ENCODE data around the gene LUC7L2. TPM values are rescaled to one million over a fixed set of nuclear protein-coding genes. Genes with fewer than 3 reads are reported as not detected.
"Not testable (repeated sequence)": the region's sequence is repeated elsewhere in the genome, so short reads cannot be mapped to it uniquely, and the experiment has no call there.

LUC7L2 gene, protein sequence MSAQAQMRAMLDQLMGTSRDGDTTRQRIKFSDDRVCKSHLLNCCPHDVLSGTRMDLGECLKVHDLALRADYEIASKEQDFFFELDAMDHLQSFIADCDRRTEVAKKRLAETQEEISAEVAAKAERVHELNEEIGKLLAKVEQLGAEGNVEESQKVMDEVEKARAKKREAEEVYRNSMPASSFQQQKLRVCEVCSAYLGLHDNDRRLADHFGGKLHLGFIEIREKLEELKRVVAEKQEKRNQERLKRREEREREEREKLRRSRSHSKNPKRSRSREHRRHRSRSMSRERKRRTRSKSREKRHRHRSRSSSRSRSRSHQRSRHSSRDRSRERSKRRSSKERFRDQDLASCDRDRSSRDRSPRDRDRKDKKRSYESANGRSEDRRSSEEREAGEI
- 100 to 1,000 TPM; 187 to 190 TPM for total RNA-seq
- total RNA-seq, result 32.9 to 57.8 reads per million in 2 donors

DNA sequence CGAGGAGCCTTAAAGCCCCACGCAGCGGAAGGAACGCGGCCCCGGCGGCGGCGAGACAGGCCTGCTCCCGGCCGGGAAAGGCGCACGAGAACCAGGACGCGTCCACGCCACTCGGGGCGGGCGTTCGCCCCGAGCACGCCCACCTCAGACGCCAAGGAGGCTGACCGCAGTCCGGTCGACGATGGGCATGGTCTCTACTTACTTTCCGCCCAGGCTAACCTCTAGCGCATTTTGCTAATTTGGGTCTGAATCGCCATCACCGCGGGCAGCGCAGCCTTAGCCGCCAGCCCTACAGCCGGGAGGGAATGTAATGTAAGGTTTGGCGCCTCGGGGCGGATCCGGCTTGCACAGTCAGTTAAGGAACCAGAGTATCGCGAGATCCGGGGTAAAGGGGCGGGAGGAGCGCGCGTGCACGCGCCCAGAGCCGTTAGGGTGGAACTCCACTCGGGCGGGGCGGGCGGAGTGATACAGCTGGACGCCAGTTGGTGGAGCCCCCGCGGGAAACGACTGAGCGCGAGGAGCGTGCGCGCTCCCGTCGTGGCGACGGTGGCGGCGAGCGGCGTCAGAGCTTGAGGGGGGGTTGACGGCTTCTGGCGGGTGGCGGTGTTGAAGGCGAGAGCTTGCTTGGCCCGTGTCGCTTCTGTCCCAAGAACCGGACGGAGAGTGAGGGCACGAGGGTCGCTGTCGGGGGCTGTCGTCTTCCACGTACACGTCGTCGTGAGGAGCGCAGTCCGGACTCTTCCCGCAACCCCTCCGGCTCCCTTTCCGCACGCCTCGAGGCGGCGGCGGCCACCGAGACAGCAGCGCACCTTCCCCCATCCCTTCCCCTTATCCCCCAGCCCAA lies at the start of gene LUC7L2:
TSS of gene LUC7L2 (plus strand) at position 529 of the 844 bp plus-strand sequence. CDS start 368 bp downstream, outside the sequence.
- no peaks in the 10 kb centered on the region for H3K9me3 ChIP-seq (ENCODE audit: control insufficient read depth, low read length, poor library complexity, severe bottlenecking)
- H3K27ac Mint-ChIP-seq, result peak within 1 kb of the TSS; percentile 98
- DNase-seq, result peak; percentile 98 to 99 (median 99)
- peaks cover 28% of the 10 kb centered on the region for H3K4me1 Mint-ChIP-seq
- peak; percentile 80 for ATAC-seq
- H3K27me3 Mint-ChIP-seq, result no peaks in the 10 kb centered on the region
- H3K36me3 Mint-ChIP-seq (ENCODE audit: low read depth), result no peaks in the 10 kb centered on the region
- peak within 1 kb of the TSS; percentile 96 for H3K4me3 Mint-ChIP-seq

DNA sequence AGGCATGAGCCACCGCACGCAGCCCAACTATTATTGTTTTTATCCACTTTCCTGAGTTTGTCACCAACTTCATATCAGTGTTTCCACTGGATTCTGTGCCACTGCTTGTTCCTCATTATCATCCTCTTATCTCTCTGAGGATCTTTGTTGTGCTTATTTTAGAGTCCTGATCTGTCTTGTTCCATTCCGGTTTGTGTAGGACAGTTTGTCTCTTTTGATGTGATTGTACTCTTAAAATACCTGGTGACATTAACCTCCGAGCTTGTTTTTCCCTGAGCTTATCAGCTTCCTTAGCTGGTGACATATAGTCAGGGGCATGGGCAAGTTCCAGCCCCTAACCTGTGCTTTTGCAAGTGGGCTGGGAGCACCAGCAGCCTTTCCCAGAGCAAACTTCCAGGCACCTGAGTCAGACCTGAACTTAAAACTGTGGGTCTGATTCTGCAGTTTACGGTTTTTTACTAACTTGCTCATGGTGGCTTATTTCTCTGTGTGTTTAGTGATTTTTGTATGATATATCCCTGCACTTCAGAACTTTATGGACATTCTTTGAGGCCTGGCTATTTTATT lies 41.7 kb upstream of the LUC7L2 start:
- no peak for ATAC-seq
- DNase-seq, result no peak
- no peak overlapping the region for H3K27ac Mint-ChIP-seq
- no peaks in the 10 kb centered on the region for H3K4me1 Mint-ChIP-seq
- H3K9me3 ChIP-seq (ENCODE audit: control insufficient read depth, low read length, poor library complexity, severe bottlenecking), result no peaks in the 10 kb centered on the region
- no peaks in the 10 kb centered on the region for H3K27me3 Mint-ChIP-seq
- H3K4me3 Mint-ChIP-seq, result no peak overlapping the region
- no peaks in the 10 kb centered on the region for H3K36me3 Mint-ChIP-seq (ENCODE audit: low read depth)

DNA sequence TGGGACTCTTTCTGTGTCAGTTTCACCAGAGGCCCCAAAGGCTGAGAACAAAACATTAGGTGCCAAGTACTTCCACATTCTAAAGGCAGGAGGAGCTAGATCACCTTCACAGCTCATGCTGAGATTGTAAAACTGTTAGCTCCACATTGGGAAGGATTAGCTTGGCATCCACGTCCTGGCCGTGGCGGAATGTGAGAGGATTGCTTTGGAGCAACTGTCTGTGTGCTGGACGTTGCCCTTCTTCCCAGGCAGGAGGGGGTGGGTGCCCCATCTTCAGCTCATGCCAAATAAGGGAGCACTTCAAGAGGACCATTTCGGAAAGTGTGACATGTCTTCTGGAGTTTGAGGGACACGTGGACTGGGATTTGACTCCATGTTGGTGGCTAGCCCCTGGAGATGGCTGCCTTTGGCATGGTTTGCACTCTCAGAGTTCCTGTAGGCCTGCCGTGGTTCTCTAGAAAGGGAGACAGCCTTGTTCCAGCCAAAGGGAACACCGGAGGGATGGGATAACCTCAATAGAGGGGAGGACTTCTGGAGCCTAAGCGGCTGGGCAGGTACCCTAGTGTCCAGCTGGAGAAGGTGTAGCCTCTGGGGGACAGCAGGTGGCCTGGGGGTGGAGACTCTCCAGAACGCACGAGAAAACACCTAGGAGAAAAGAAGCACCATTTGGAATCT lies 38.5 kb upstream of the LUC7L2 start:
- Mint-ChIP-seq H3K27me3 (no peaks in the 10 kb centered on the region), H3K27ac (no peak overlapping the region), H3K4me1 (no peaks in the 10 kb centered on the region), H3K4me3 (no peak overlapping the region), H3K36me3 (ENCODE audit: low read depth) (no peaks in the 10 kb centered on the region)
- H3K9me3 ChIP-seq (ENCODE audit: control insufficient read depth, low read length, poor library complexity, severe bottlenecking), result no peaks in the 10 kb centered on the region
- DNase-seq (no peak), ATAC-seq (no peak)

DNA sequence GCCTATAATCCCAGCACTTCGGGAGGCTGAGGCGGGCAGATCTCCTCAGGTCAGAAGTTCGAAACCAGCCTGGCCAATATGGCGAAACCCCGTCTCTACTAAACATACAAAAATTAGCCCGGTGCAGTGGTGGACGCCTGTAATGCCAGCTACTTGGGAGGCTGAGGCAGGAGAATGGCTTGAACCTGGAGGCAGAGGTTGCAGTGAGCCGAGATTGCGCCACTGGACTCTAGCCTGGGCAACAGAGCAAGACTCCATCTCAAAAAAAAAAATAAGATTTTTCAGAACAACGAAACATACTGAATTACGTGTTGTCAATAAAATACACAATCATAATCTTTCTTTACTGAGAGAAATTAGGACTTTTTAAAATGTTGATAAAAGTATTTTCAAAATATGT lies 35.0 kb upstream of the LUC7L2 start:
- not testable (repeated sequence) for DNase-seq; H3K27ac Mint-ChIP-seq; H3K27me3 Mint-ChIP-seq; H3K9me3 ChIP-seq (ENCODE audit: control insufficient read depth, low read length, poor library complexity, severe bottlenecking); ATAC-seq; H3K4me1 Mint-ChIP-seq; H3K4me3 Mint-ChIP-seq; H3K36me3 Mint-ChIP-seq (ENCODE audit: low read depth)

DNA sequence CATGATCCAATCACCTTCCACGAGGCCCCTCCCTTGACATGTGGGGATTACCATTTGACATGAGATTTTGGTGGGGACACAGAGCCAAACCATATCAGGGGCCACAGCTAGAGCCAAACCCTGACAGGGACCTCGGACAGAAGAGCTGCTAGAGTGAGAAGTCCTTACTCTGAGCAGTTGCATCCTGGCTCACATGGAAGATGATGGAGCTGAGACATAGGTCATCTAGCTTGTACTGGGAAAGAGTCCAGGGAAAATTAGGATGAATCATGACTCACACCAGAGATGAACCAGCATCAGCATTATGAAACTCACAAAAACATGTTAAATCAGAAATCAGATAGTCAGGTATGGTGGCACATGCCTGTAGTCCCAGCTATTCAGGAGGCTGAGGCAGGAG lies 31.3 kb upstream of the LUC7L2 start:
- no peaks in the 10 kb centered on the region for H3K9me3 ChIP-seq (ENCODE audit: control insufficient read depth, low read length, poor library complexity, severe bottlenecking)
- no peaks in the 10 kb centered on the region for H3K27me3 Mint-ChIP-seq
- no peaks in the 10 kb centered on the region for H3K36me3 Mint-ChIP-seq (ENCODE audit: low read depth)
- no peak for ATAC-seq
- peaks cover 6% of the 10 kb centered on the region for H3K4me1 Mint-ChIP-seq
- no peak for DNase-seq
- H3K4me3 Mint-ChIP-seq, result no peak overlapping the region
- no peak overlapping the region for H3K27ac Mint-ChIP-seq

DNA sequence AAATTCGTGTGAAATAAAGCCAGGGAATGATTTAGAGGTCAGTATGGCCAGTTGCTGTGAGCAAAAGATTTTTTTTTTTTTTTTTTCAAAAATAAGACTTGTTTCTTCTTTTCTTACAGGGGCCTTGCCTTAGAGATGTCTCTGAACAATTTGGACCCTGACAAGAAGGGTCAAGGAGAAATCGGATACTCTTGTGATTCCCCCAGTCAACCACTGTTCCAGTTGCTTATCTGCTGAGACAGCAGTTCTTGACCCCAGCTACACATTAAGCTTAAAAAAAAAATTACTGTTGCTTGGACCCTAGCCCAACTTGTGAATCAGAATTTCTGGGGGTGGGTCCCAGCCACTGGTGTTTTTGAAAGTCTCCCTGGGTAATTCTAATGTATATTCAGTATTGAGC lies 30.6 kb upstream of the LUC7L2 start:
- no peaks in the 10 kb centered on the region for H3K27me3 Mint-ChIP-seq

DNA sequence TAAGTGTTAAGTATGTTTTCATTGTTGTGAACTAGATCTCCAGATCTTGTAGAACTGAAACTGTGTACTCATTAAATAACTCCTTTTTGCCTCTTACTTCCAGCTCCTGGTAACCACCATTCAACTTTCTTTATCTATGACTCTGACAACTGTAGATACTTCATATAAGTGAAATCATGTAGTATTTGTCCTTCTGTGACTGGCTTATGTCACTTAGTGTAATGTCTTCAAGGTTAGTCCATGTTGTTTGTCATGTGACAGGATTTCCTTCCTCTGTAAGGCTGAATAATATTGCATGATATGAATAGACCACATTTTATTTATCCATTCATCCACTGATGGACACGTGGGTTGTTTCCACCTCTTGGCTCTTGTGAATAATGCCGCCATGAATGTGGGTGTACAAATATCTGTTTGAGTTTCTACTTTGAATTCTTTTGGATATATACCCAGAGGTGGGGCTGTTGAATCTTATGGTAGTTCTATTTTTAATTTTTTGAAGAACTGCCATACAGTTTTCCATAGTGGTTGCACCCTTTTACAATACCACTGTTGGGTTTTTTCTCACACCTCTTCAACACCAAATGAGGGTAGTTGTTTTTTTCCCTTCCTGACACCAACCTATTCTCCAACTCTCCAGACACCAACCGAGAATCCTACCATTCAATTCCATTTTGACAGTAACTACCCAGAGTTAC lies 29.2 kb upstream of the LUC7L2 start:
- no peaks in the 10 kb centered on the region for H3K36me3 Mint-ChIP-seq (ENCODE audit: low read depth)
- H3K27ac Mint-ChIP-seq, result no peak overlapping the region
- no peak overlapping the region for H3K4me3 Mint-ChIP-seq
- H3K9me3 ChIP-seq (ENCODE audit: control insufficient read depth, low read length, poor library complexity, severe bottlenecking), result no peaks in the 10 kb centered on the region
- ATAC-seq (no peak), DNase-seq (no peak)
- H3K4me1 Mint-ChIP-seq, result peaks cover 6% of the 10 kb centered on the region
- no peaks in the 10 kb centered on the region for H3K27me3 Mint-ChIP-seq

More for the DNA sequence above, 30.6 kb upstream of the LUC7L2 start:
- Mint-ChIP-seq H3K36me3 (ENCODE audit: low read depth) (no peaks in the 10 kb centered on the region), H3K4me1 (peaks cover 6% of the 10 kb centered on the region), H3K27ac (no peak overlapping the region), H3K4me3 (no peak overlapping the region)
- DNase-seq (no peak), ATAC-seq (no peak)
- no peaks in the 10 kb centered on the region for H3K9me3 ChIP-seq (ENCODE audit: control insufficient read depth, low read length, poor library complexity, severe bottlenecking)

DNA sequence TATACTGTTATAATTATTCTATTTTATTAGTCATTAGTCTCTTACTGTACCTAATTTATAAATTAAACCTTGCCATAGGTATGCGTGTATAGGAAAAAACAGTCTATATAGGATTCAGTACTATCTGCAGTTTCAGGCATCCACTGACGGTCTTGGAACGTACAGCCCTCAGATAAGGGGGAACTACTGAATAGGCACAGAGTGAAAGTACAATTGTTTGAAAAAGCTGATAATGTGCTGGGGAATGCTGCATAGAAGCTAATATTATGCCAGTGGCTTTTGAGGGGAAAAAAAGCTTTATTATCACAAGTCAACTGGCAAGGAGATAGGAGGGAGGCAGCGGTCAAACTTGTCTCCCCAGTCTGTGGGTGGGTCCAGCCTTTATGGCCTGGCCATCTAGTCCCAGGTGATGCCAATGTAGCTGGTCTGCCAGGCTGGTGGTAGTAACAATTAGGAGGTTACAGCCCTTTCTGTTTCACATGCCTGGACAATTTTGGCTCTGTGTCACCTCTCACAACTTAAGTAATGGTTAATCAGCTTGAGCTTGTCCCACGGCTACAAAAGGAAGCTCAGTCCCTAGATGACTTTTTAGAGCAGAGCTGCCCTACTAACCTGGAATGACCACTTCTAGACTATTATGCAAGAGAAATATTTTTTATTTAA lies 26.9 kb upstream of the LUC7L2 start:
- no peaks in the 10 kb centered on the region for H3K9me3 ChIP-seq (ENCODE audit: control insufficient read depth, low read length, poor library complexity, severe bottlenecking)
- Mint-ChIP-seq H3K36me3 (ENCODE audit: low read depth) (no peaks in the 10 kb centered on the region), H3K27me3 (no peaks in the 10 kb centered on the region), H3K27ac (no peak overlapping the region), H3K4me1 (peaks cover 6% of the 10 kb centered on the region), H3K4me3 (no peak overlapping the region)
- DNase-seq (no peak), ATAC-seq (no peak)

DNA sequence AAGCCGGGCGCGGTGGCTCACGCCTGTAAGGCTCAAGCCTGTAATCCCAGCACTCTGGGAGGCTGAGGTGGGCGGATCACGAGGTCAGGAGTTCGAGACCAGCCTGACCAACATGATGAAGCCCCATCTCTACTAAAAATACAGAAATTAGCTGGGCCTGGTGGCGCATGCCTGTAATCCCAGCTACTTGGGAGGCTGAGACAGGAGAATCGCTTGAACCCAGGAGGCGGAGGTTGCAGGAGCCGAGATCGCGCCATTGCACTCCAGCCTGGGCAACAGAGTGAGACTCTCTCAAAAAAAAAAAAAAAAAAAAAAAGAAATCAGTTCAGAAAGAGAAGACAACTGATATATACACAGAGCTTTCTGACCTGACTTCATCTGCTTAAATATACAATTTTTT lies 26.3 kb upstream of the LUC7L2 start:
- H3K4me3 Mint-ChIP-seq; H3K4me1 Mint-ChIP-seq; DNase-seq; H3K36me3 Mint-ChIP-seq (ENCODE audit: low read depth); H3K27ac Mint-ChIP-seq; H3K27me3 Mint-ChIP-seq; ATAC-seq; H3K9me3 ChIP-seq (ENCODE audit: control insufficient read depth, low read length, poor library complexity, severe bottlenecking): not testable (repeated sequence)

DNA sequence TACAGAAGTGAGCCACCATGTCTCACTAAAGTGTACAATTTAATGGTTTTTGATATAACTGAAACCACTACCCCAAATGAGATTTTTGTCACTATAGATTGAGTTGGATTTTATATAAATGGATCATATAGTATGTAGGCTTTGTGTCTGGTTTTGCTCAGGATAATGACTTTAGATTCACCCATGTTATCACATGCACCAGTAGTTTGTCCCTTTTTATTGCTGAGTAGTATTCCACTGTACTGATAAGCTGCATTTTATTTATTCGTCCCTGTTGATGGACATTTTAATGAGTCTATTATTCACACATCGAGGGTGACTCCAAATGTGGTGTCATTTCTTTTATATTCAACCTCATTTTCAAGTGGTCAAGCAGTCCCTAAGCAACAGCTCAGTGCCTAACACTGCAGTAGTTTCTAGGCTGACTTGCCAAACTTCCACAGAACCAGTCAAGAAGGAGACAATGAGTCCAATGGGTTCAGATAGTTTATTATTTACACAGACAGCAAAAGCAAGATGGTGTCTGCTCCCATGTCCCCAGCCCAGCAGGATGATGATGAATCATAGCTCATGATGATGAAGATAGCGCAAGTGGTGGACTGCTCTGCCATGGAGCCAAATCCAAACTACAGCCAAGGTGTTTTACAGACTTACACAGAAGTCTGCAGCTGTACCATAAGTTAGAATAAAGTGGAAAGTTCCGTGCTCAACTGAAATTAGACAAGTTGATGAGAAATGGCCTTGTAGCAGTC lies 25.1 kb upstream of the LUC7L2 start:
- Mint-ChIP-seq H3K27me3 (no peaks in the 10 kb centered on the region), H3K4me3 (no peak overlapping the region), H3K27ac (no peak overlapping the region), H3K4me1 (peaks cover 8% of the 10 kb centered on the region), H3K36me3 (ENCODE audit: low read depth) (no peaks in the 10 kb centered on the region)
- no peaks in the 10 kb centered on the region for H3K9me3 ChIP-seq (ENCODE audit: control insufficient read depth, low read length, poor library complexity, severe bottlenecking)
- no peak for ATAC-seq
- no peak for DNase-seq

DNA sequence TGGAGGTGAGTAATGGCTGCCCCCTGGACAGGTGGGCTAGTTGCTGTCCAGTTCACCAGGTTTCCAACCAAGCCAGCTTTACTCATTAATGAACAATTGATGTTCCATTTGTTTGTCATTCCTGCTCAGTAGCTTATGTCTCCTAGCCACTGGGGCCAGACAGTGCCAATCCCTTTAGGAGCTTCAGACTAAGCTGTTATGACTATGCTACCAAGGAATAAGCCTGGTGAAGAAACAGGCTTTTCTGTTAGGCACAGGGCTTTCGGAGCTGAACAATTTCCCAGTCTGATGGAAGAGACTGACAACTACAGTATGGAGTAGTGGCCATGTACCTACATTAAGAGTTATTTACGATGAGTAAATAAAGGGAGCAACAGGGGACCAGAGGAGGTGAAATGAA lies 20.7 kb upstream of the LUC7L2 start:
- Mint-ChIP-seq H3K4me3 (no peak overlapping the region), H3K36me3 (ENCODE audit: low read depth) (no peaks in the 10 kb centered on the region), H3K27ac (peak overlapping the region; percentile 10), H3K27me3 (no peaks in the 10 kb centered on the region), H3K4me1 (peaks cover 19% of the 10 kb centered on the region)
- ATAC-seq, result no peak
- no peaks in the 10 kb centered on the region for H3K9me3 ChIP-seq (ENCODE audit: control insufficient read depth, low read length, poor library complexity, severe bottlenecking)
- DNase-seq, result no peak

DNA sequence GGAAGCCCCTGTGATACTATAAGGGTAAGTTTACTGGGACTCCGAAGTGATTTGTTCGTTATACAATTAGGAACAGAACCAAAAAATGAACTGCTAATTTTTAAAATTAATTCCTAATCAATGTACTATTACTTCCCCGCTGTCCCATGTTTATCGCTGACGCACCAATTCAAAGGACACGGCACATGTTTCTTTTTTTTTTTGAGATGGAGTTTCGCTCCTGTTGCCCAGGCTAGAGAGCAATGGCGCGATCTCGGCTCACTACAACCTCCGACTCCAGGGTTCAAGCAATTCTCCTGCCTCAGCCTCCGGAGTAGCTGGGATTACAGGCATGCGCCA lies 20.0 kb upstream of the LUC7L2 start:
- H3K9me3 ChIP-seq (ENCODE audit: control insufficient read depth, low read length, poor library complexity, severe bottlenecking), result no peaks in the 10 kb centered on the region
- peaks cover 19% of the 10 kb centered on the region for H3K4me1 Mint-ChIP-seq
- ATAC-seq (no peak), DNase-seq (no peak)
- peak overlapping the region; percentile 77 for H3K4me3 Mint-ChIP-seq
- no peaks in the 10 kb centered on the region for H3K27me3 Mint-ChIP-seq
- peak overlapping the region; percentile 95 for H3K27ac Mint-ChIP-seq
- no peaks in the 10 kb centered on the region for H3K36me3 Mint-ChIP-seq (ENCODE audit: low read depth)
